PC-3 (cell line): Measurements from ENCODE around the gene RABGAP1L.

Experiments used
- EZH2 ChIP-seq: fragments of 300-600 bp; sonication (generic); IDR thresholded peaks from one replicate; pipeline ENCODE4 v1.6.1; 2017; ENCODE audit warnings: antibody characterized with exemption, mild to moderate bottlenecking, low read length; ENCODE audit not compliant: unreplicated experiment
- EZH2phosphoT487 ChIP-seq: fragments of 300-600 bp; sonication (generic); IDR thresholded peaks from 2 replicates; pipeline ENCODE4 v1.6.1; 2018; ENCODE audit warnings: mild to moderate bottlenecking, antibody characterized with exemption, low read length, borderline replicate concordance
- TF ChIP-seq, protein P1 (sequence below): fragments of 300-600 bp; sonication (generic); conservative IDR thresholded peaks from 2 replicates; pipeline ENCODE4 v1.5.1; 2017; ENCODE audit warnings: antibody characterized with exemption, low read depth, mild to moderate bottlenecking, low read length

DNA sequence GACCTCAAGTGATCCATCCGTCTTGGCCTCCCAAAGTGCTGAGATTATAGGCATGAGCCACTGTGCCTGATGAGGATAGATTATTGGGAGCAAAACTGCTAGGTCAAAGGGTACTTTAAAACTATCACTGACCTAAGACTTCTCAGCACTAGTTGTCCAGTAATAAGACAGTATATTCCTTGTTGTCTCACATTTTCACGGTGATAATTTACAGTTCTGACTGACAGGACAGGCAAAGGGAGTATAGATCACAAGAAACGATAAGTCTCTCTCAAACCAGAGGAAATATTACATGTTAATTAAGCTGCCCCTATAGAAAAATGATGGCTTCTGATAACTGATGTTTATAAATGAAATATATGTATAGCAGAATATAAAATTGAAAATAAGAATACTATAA is 860.2 kb downstream of the RABGAP1L start:
- TF ChIP-seq, protein P1, sequence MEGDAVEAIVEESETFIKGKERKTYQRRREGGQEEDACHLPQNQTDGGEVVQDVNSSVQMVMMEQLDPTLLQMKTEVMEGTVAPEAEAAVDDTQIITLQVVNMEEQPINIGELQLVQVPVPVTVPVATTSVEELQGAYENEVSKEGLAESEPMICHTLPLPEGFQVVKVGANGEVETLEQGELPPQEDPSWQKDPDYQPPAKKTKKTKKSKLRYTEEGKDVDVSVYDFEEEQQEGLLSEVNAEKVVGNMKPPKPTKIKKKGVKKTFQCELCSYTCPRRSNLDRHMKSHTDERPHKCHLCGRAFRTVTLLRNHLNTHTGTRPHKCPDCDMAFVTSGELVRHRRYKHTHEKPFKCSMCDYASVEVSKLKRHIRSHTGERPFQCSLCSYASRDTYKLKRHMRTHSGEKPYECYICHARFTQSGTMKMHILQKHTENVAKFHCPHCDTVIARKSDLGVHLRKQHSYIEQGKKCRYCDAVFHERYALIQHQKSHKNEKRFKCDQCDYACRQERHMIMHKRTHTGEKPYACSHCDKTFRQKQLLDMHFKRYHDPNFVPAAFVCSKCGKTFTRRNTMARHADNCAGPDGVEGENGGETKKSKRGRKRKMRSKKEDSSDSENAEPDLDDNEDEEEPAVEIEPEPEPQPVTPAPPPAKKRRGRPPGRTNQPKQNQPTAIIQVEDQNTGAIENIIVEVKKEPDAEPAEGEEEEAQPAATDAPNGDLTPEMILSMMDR, result no peak
- no peak for TF ChIP-seq EZH2
- TF ChIP-seq EZH2phosphoT487, result no peak
